GM23338 (cell line): ENCODE data around the gene HMCN2.

Source experiments
- EZH2 ChIP-seq: fragments of 200-600 bp; sonication (generic); IDR thresholded peaks from one replicate; pipeline ENCODE4 v1.8.0; 2017; ENCODE audit warnings: antibody characterized with exemption, mild to moderate bottlenecking, low read depth; ENCODE audit not compliant: unreplicated experiment
- EZH2phosphoT487 ChIP-seq: fragments of 200-600 bp; sonication (generic); IDR thresholded peaks from one replicate; pipeline ENCODE4 v1.8.1; 2018; ENCODE audit warnings: antibody characterized with exemption; ENCODE audit not compliant: unreplicated experiment
- POLR2AphosphoS5 ChIP-seq: IDR thresholded peaks from 2 replicates; pipeline ENCODE4 v1.6.1; 2016; ENCODE audit warnings: antibody characterized with exemption, low read depth
- TF ChIP-seq, protein P1 (sequence below), 2 experiments: fragments of 200-600 bp in 1 of 2; sonication (generic) in 1 of 2; conservative IDR thresholded peaks; 2 replicates each; pipeline versions ENCODE4 v1.5.1 to v1.6.1; 2016 to 2017; ENCODE audit warnings: antibody characterized with exemption in 2 of 2, low read depth in 2 of 2, mild to moderate bottlenecking in 2 of 2, moderate library complexity in 1 of 2
- TF ChIP-seq, protein P2 (sequence below): IDR thresholded peaks from one replicate; pipeline ENCODE4 v1.6.1; 2018; ENCODE audit warnings: antibody characterized with exemption; ENCODE audit not compliant: unreplicated experiment

DNA sequence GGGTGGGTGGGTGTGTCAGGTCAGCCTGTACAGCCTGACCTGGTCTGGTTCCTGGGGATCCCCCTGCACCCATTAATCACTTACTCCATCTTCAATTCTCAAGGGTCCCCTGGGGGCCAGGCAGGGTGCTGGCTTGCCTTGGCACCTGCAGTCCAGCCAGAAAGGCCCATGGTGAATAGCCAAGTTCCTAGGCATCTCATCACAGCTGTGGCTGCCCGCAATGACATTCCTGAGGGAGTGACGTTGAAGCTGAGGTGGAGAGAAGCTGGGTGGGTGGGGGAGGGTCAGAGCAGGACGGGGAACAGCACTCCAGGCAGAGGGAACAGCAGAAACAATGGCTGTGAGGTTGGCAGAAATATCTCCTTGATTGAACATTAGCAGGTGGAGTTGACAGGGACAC is 10.6 kb downstream of the HMCN2 start:
- TF ChIP-seq EZH2phosphoT487: no peak
- TF ChIP-seq, protein P1, sequence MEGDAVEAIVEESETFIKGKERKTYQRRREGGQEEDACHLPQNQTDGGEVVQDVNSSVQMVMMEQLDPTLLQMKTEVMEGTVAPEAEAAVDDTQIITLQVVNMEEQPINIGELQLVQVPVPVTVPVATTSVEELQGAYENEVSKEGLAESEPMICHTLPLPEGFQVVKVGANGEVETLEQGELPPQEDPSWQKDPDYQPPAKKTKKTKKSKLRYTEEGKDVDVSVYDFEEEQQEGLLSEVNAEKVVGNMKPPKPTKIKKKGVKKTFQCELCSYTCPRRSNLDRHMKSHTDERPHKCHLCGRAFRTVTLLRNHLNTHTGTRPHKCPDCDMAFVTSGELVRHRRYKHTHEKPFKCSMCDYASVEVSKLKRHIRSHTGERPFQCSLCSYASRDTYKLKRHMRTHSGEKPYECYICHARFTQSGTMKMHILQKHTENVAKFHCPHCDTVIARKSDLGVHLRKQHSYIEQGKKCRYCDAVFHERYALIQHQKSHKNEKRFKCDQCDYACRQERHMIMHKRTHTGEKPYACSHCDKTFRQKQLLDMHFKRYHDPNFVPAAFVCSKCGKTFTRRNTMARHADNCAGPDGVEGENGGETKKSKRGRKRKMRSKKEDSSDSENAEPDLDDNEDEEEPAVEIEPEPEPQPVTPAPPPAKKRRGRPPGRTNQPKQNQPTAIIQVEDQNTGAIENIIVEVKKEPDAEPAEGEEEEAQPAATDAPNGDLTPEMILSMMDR (conservative IDR thresholded peaks at IDR 0.05; ENCODE audit: low read depth in 2 of 2): no peak
- no peak for TF ChIP-seq POLR2AphosphoS5
- no peak for TF ChIP-seq EZH2
- TF ChIP-seq, protein P2, sequence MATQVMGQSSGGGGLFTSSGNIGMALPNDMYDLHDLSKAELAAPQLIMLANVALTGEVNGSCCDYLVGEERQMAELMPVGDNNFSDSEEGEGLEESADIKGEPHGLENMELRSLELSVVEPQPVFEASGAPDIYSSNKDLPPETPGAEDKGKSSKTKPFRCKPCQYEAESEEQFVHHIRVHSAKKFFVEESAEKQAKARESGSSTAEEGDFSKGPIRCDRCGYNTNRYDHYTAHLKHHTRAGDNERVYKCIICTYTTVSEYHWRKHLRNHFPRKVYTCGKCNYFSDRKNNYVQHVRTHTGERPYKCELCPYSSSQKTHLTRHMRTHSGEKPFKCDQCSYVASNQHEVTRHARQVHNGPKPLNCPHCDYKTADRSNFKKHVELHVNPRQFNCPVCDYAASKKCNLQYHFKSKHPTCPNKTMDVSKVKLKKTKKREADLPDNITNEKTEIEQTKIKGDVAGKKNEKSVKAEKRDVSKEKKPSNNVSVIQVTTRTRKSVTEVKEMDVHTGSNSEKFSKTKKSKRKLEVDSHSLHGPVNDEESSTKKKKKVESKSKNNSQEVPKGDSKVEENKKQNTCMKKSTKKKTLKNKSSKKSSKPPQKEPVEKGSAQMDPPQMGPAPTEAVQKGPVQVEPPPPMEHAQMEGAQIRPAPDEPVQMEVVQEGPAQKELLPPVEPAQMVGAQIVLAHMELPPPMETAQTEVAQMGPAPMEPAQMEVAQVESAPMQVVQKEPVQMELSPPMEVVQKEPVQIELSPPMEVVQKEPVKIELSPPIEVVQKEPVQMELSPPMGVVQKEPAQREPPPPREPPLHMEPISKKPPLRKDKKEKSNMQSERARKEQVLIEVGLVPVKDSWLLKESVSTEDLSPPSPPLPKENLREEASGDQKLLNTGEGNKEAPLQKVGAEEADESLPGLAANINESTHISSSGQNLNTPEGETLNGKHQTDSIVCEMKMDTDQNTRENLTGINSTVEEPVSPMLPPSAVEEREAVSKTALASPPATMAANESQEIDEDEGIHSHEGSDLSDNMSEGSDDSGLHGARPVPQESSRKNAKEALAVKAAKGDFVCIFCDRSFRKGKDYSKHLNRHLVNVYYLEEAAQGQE: no peak
